DOHH2 (cell line): ENCODE data around the gene IGF1R.

Source experiments
- H3F3A ChIP-seq: fragments of 200-600 bp; sonication (generic), shearing (Covaris generic); 2 replicates; pipeline ENCODE4 v1.6.0; 2016; ENCODE audit warnings: antibody characterized with exemption, mild to moderate bottlenecking; ENCODE audit not compliant: control insufficient read depth, insufficient read depth
- H3K27ac ChIP-seq: fragments of 200-600 bp; sonication (generic); 2 replicates; pipeline ENCODE4 v1.5.1; 2014; ENCODE audit warnings: low read depth, mild to moderate bottlenecking, low read length, moderate library complexity
- H3K27me3 ChIP-seq: fragments of 200-600 bp; sonication (generic); 2 replicates; pipeline ENCODE4 v1.6.1; 2014; ENCODE audit warnings: mild to moderate bottlenecking, low read length, mixed read lengths; ENCODE audit not compliant: control insufficient read depth
- H3K36me3 ChIP-seq: fragments of 200-600 bp; sonication (generic); 2 replicates; pipeline ENCODE4 v1.6.1; 2014; ENCODE audit warnings: mild to moderate bottlenecking, low read length, moderate library complexity, mixed read lengths; ENCODE audit not compliant: control insufficient read depth
- H3K4me1 ChIP-seq: fragments of 200-600 bp; sonication (generic); 2 replicates; pipeline ENCODE4 v1.6.1; 2014; ENCODE audit warnings: mild to moderate bottlenecking, low read length, mixed read lengths; ENCODE audit not compliant: control insufficient read depth
- H3K4me2 ChIP-seq: fragments of 200-600 bp; sonication (generic); 2 replicates; pipeline ENCODE4 v1.6.0; 2014; ENCODE audit warnings: mild to moderate bottlenecking, low read length, moderate library complexity
- H3K4me3 ChIP-seq: fragments of 200-600 bp; sonication (generic); 2 replicates; pipeline ENCODE4 v1.5.1; 2014; ENCODE audit warnings: mild to moderate bottlenecking, low read length, mixed read lengths
- H3K79me2 ChIP-seq: fragments of 200-600 bp; sonication (generic); 2 replicates; pipeline ENCODE4 v1.6.1; 2014; ENCODE audit warnings: mild to moderate bottlenecking, low read length, mixed read lengths; ENCODE audit not compliant: control insufficient read depth
- H3K9me2 ChIP-seq: fragments of 200-600 bp; sonication (generic); replicated peaks from 2 replicates; pipeline ENCODE4 v1.6.1; 2014; ENCODE audit warnings: mild to moderate bottlenecking, low read length, mixed read lengths; ENCODE audit not compliant: control insufficient read depth
- H3K9me3 ChIP-seq: fragments of 200-600 bp; sonication (generic); 2 replicates; pipeline ENCODE4 v1.6.1; 2014; ENCODE audit warnings: antibody characterized with exemption, low read length, mixed read lengths; ENCODE audit not compliant: control insufficient read depth, insufficient read depth
- H4K20me1 ChIP-seq: fragments of 200-600 bp; sonication (generic); 2 replicates; pipeline ENCODE4 v1.6.0; 2014; ENCODE audit warnings: low read depth, mild to moderate bottlenecking, antibody characterized with exemption, low read length, moderate library complexity; ENCODE audit not compliant: control insufficient read depth, insufficient read depth
- CTCF ChIP-seq: fragments of 200-600 bp; sonication (generic); IDR thresholded peaks from one replicate; pipeline ENCODE4 v1.5.1; 2014; ENCODE audit warnings: antibody characterized with exemption, mild to moderate bottlenecking, low read depth, low read length; ENCODE audit not compliant: poor library complexity, severe bottlenecking
- EZH2phosphoT487 ChIP-seq: fragments of 200-600 bp; sonication (generic); IDR thresholded peaks from 2 replicates; pipeline ENCODE4 v1.6.1; 2017; ENCODE audit warnings: borderline replicate concordance, mild to moderate bottlenecking, antibody characterized with exemption, low read length, moderate library complexity, mixed read lengths

The IGF1R gene

GRCh38 chr15:98875309-98875708 lies 227.0 kb downstream of the IGF1R start:
- no peak overlapping the region for H3K4me3 ChIP-seq
- no peaks in the 10 kb centered on the region for H3K36me3 ChIP-seq
- no peaks in the 10 kb centered on the region for H3K9me3 ChIP-seq
- H3K9me2 ChIP-seq = no peaks in the 10 kb centered on the region
- peaks cover 4% of the 10 kb centered on the region; the same call in 1 of the 2 replicates for H3K79me2 ChIP-seq
- H4K20me1 ChIP-seq = peaks cover 2% of the 10 kb centered on the region; the same call in 1 of the 2 replicates
- H3K27ac ChIP-seq = no peak overlapping the region
- no peaks in the 10 kb centered on the region for H3K4me1 ChIP-seq
- H3K27me3 ChIP-seq = peaks cover 32% of the 10 kb centered on the region
- no peak for TF ChIP-seq EZH2phosphoT487
- TF ChIP-seq CTCF = no peak
- no peaks in the 10 kb centered on the region for H3F3A ChIP-seq
- H3K4me2 ChIP-seq = no peak overlapping the region

DNA sequence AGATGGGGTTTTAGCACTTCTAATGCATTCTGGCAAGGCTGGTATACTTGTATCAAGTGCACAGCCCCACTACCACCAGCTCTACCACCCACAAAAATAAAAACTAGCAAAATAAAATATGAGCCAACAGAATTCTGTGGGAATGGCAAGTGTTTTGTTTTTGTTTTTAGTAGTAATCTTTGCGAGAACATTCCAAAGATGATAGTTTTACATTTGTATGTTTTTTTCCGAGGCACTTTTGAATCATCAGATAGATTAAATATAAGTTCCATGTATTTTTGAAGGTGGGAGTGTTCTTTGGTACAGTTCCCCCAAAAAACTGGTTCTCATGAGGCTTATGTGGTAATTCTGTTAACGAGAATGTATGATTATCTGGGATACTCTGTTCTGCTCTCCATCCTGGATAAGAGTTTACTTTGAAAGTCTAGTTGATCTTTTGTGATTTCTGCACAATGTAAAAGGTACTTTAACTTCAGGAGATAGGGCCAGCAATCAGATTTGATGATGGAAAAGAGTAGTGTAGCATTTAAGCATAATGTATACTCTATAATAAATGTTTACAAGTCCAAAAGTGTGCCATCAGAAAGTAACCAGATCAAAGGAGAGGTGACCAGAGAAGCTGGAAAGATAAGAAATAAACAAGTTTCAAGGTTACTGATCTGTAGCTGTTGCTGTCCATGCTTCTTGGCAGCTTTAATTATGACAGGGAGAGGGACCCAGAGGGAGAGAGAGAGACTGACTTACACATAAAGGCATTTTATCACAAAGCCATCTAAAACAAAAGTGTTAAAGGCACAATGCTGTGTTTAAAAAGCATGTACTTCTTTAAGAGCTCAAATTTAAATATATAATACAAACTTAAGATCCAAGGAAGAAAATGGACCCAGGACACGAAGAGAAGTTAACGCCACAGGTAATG lies 228.4 kb downstream of the IGF1R start:
- Histone ChIP-seq H3K9me2 (no peaks in the 10 kb centered on the region), H3K9me3 (no peaks in the 10 kb centered on the region), H3K4me1 (no peaks in the 10 kb centered on the region), H3K4me3 (no peak overlapping the region), H4K20me1 (peaks cover 4% of the 10 kb centered on the region; the same call in 1 of the 2 replicates), H3K79me2 (peaks cover 4% of the 10 kb centered on the region; the same call in 1 of the 2 replicates), H3F3A (no peaks in the 10 kb centered on the region), H3K4me2 (no peak overlapping the region), H3K27me3 (peaks cover 35% of the 10 kb centered on the region), H3K36me3 (no peaks in the 10 kb centered on the region), H3K27ac (no peak overlapping the region)
- TF ChIP-seq EZH2phosphoT487 (no peak), CTCF (no peak)

DNA sequence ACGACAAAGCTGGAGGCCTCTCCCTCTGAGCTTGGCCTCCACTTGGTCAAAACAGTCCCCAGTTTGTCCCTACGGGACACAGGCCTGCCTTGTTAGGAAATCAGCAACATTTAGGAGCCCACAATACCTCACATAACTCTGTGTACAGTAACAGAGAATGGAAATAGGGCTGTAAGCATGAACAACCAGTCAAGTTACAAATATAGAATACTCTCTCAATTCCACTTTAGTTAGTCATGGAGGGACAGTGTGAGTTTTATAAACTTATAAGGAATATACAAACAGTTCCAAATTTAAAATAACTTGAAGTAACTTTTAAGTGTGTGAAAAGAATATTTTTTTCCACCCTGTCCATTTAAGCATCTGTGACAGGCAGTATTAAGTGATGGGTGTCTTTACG lies 229.8 kb downstream of the IGF1R start:
- Histone ChIP-seq H3K9me3 (no peaks in the 10 kb centered on the region), H3K9me2 (no peaks in the 10 kb centered on the region), H3F3A (no peaks in the 10 kb centered on the region), H3K4me2 (no peak overlapping the region), H3K4me1 (peaks cover 7% of the 10 kb centered on the region), H3K27me3 (peaks cover 29% of the 10 kb centered on the region), H3K79me2 (peaks cover 4% of the 10 kb centered on the region; the same call in 1 of the 2 replicates), H4K20me1 (peaks cover 8% of the 10 kb centered on the region), H3K27ac (no peak overlapping the region), H3K4me3 (no peak overlapping the region), H3K36me3 (no peaks in the 10 kb centered on the region)
- TF ChIP-seq EZH2phosphoT487 = no peak
- TF ChIP-seq CTCF = no peak
